Type B pancreatic cell (in vitro differentiated cells): Measurements from ENCODE around the gene PTCH1. TPM values are rescaled to one million over a fixed set of nuclear protein-coding genes. Genes with fewer than 3 reads are reported as not detected.

Experiments used
- DNase-seq: peaks from one replicate; pipeline ENCODE4 v3.0.0; 2021; ENCODE audit warnings: mixed read lengths; ENCODE audit not compliant: unreplicated experiment; ENCODE audit errors: extremely low spot score
- H3K27ac Mint-ChIP-seq: 2 replicates; pipeline ENCODE4 v1.8.0; 2021; ENCODE audit warnings: mild to moderate bottlenecking, mixed read lengths
- H3K27me3 Mint-ChIP-seq: 2 replicates; pipeline ENCODE4 v1.8.0; 2021; ENCODE audit warnings: mixed read lengths
- H3K36me3 Mint-ChIP-seq: 2 replicates; pipeline ENCODE4 v1.8.0; 2021; ENCODE audit warnings: mixed read lengths
- H3K4me1 Mint-ChIP-seq: one replicate; pipeline ENCODE4 v1.8.0; 2021; ENCODE audit warnings: mixed read lengths; ENCODE audit not compliant: unreplicated experiment
- H3K4me3 Mint-ChIP-seq: 2 replicates; pipeline ENCODE4 v1.8.0; 2021; ENCODE audit warnings: mild to moderate bottlenecking, mixed read lengths
- H3K9me3 Mint-ChIP-seq: 2 replicates; pipeline ENCODE4 v1.8.0; 2021; ENCODE audit warnings: mixed read lengths
- CTCF ChIP-seq: fragments of 200-600 bp; sonication (generic); conservative IDR thresholded peaks from 2 replicates; pipeline ENCODE4 v1.5.0; 2021; ENCODE audit warnings: antibody characterized with exemption, mild to moderate bottlenecking
- total RNA-seq: library from RNA; stranded (reverse); gene quantifications from 2 replicates; pipeline ENCODE4 v1.2.1, GENCODE V29; 2021; ENCODE audit warnings: low replicate concordance

PTCH1 gene
- total RNA-seq, 1 donor from 2014 or later = 123 TPM

DNA sequence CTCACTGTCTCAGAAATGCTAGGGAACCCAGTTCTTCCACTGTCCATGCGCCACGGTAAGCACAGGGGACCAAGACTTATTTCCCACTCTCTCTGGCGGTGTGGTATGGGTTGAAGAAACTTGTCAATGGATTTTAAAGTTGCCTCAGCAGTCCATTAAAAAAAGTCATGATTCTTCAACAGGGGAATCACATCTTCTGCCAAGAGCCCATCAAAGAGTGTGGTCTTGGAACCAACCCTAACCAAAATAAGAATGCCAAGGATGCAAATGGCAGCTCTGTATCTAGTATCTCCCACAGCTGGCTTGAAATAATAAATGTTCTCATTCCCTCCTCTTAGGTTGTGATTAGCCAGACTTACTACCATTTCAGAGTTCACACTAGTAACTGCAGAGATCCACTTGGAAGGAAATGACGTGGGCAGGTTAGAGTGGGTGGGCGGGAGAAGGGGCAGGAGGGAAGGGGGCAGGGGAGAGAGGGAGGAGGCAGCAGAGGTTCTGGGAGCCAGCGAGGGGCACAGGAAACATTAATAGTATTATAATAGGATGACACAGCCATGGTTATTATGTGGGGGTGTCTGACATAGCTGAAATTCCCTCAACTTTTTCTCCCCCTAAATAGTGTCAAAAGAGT, 17.6 kb downstream of the PTCH1 start:
- peaks cover 39% of the 10 kb centered on the region for H3K36me3 Mint-ChIP-seq
- no peak overlapping the region for H3K27ac Mint-ChIP-seq
- peaks cover 83% of the 10 kb centered on the region for H3K4me1 Mint-ChIP-seq
- no peak for DNase-seq
- no peak for TF ChIP-seq CTCF
- H3K4me3 Mint-ChIP-seq = no peak overlapping the region
- H3K27me3 Mint-ChIP-seq = no peaks in the 10 kb centered on the region
- H3K9me3 Mint-ChIP-seq = no peaks in the 10 kb centered on the region

DNA sequence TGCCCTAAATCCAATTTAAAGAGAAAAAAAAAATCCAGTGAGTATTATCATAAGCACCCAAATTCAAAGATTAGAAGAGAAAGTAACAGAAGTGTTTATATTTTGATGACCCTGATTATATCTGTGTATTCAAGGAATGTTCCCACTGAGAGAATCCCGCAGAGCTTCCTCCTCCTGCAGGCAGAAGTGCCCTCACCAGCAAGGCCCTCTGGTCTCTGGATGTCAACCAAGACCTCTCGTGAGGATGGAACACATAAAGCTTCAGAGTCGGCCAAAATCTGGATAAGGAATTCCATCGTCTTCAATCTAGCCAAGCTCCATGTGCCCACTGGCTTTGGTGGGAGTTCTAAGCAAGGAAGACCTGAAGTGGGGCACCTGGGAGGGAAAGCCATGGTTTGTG, 18.1 kb downstream of the PTCH1 start:
- TF ChIP-seq CTCF = no peak
- Mint-ChIP-seq H3K9me3 (no peaks in the 10 kb centered on the region), H3K4me3 (no peak overlapping the region), H3K27ac (no peak overlapping the region), H3K4me1 (peaks cover 85% of the 10 kb centered on the region), H3K27me3 (no peaks in the 10 kb centered on the region), H3K36me3 (peaks cover 39% of the 10 kb centered on the region)
- no peak for DNase-seq

DNA sequence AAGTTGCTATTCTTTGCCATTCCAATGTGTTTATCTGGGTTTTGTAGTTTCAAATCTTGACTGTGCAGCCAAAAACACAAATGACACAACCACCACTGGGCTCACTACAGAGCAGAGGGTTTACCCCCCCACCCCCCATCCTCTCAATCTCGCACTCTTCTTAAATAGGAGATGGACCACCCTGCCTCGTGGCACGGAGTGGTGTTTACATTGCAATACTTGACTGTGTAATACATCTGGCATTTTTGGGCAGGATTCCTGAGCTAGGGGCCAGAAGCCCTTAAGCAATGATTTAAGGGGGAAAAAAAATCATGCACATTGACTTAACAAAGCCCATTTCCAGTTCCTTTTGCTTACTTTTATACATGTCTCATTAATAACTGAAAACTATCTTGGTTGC, 19.0 kb downstream of the PTCH1 start:
- Mint-ChIP-seq H3K36me3 (peaks cover 32% of the 10 kb centered on the region), H3K27ac (no peak overlapping the region), H3K27me3 (no peaks in the 10 kb centered on the region), H3K4me1 (peaks cover 85% of the 10 kb centered on the region), H3K4me3 (no peak overlapping the region), H3K9me3 (no peaks in the 10 kb centered on the region)
- DNase-seq = no peak
- TF ChIP-seq CTCF = no peak

DNA sequence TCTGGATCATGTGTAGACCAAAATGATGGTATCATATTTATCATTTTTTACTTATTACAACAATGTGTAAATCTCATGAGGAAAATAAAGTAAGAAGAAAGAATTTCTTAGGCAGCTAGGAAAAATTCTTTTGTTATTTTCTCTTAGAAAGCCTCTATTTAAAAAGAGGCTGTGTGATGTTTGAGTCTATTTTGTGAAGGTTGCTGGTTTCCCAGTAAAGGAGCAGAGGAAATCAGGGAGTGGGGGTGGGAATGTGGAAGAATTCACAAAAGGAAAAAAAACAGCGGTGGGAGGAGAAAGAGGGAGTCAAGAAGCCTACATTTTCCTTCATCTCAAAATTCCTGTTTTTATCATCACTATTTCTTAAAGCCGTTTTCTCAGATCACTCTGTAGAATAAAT, 20.1 kb downstream of the PTCH1 start:
- H3K4me1 Mint-ChIP-seq = peaks cover 87% of the 10 kb centered on the region

DNA sequence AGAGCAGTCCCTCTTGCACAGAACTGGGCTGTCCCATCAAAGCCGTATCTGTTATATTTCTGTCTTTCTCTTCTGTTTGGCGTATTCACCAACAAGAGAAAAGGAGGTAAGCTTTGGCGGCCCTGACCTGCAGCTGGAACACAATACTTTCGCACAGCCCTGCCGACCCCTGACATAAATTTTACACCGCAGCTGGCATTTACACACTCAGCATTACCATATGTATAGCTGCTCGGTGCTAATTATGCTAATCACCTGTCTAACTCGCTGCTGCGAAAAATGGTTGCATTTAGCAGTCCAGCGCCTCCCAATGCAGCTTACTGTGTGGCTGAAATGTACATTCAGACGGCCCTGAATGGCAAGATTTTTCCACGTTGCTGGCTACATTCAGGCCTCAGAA, 20.8 kb downstream of the PTCH1 start:
- no peak for TF ChIP-seq CTCF
- no peak for DNase-seq
- peaks cover 87% of the 10 kb centered on the region for H3K4me1 Mint-ChIP-seq
- H3K27me3 Mint-ChIP-seq = no peaks in the 10 kb centered on the region
- H3K27ac Mint-ChIP-seq = no peak overlapping the region
- H3K36me3 Mint-ChIP-seq = peaks cover 21% of the 10 kb centered on the region
- H3K4me3 Mint-ChIP-seq = peak overlapping the region; percentile 9
- no peaks in the 10 kb centered on the region for H3K9me3 Mint-ChIP-seq

More for the DNA sequence above, 20.1 kb downstream of the PTCH1 start:
- Mint-ChIP-seq H3K9me3 (no peaks in the 10 kb centered on the region), H3K27me3 (no peaks in the 10 kb centered on the region), H3K27ac (no peak overlapping the region), H3K4me3 (no peak overlapping the region), H3K36me3 (peaks cover 26% of the 10 kb centered on the region)
- DNase-seq = no peak
- no peak for TF ChIP-seq CTCF

- no peaks in the 10 kb centered on the region for H3K27me3 Mint-ChIP-seq
- H3K4me3 Mint-ChIP-seq = no peak overlapping the region
- H3K36me3 Mint-ChIP-seq = peaks cover 19% of the 10 kb centered on the region
- no peaks in the 10 kb centered on the region for H3K9me3 Mint-ChIP-seq
- DNase-seq = no peak
- TF ChIP-seq CTCF = no peak
- no peak overlapping the region for H3K27ac Mint-ChIP-seq
- H3K4me1 Mint-ChIP-seq = peaks cover 85% of the 10 kb centered on the region
Measured at GRCh38 chr9:95495529-95495928, 21.2 kb downstream of the PTCH1 start.
